Effector memory CD4-positive, alpha-beta T cell (primary cell): ENCODE measurements around the gene PHIP.

Source experiments
- DNase-seq, 3 donors: peaks; one replicate each; pipeline ENCODE4 v3.0.0-alpha.2; 2020
- H3K27ac ChIP-seq: 2 replicates; pipeline ENCODE4 v1.7.0; 2013; ENCODE audit warnings: mild to moderate bottlenecking, low read length, moderate library complexity; ENCODE audit not compliant: insufficient read depth, poor library complexity, severe bottlenecking
- H3K27me3 ChIP-seq: replicated peaks from 2 replicates; pipeline ENCODE4 v1.7.0; 2013; ENCODE audit warnings: mild to moderate bottlenecking, low read length; ENCODE audit not compliant: insufficient read depth, control insufficient read depth, poor library complexity, severe bottlenecking
- H3K36me3 ChIP-seq: 2 replicates; pipeline ENCODE4 v1.7.0; 2013; ENCODE audit warnings: mild to moderate bottlenecking, low read length, moderate library complexity; ENCODE audit not compliant: control insufficient read depth, insufficient read depth
- H3K4me1 ChIP-seq: 2 replicates; pipeline ENCODE4 v1.7.0; 2013; ENCODE audit warnings: low read length, mild to moderate bottlenecking; ENCODE audit not compliant: control insufficient read depth, insufficient read depth, poor library complexity, severe bottlenecking
- H3K4me3 ChIP-seq: 2 replicates; pipeline ENCODE4 v1.7.0; 2013; ENCODE audit warnings: low read length, low read depth, mild to moderate bottlenecking; ENCODE audit not compliant: insufficient read depth, poor library complexity, severe bottlenecking
- H3K9me3 ChIP-seq: 2 replicates; pipeline ENCODE4 v1.7.0; 2013; ENCODE audit warnings: mild to moderate bottlenecking, low read length, moderate library complexity; ENCODE audit not compliant: control insufficient read depth

Gene PHIP

DNA sequence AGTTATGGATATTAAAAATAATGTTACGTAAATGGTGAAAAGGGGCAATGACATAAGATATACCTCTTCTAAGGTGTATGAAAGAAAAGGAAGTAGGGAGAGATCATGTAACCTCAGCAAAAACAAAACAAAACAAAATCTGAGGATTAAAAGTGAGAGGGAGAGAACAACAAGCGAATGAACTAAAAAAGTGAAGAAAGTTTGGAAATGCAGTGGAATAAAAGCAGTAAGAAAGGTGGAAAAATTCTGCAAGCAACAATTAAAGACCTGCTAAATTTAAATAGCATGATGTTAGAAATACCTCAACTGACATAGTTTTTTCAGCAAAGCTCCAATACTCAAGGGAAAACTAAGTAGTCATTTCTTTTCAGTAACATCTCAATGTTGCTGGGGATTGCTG, 48.0 kb downstream of the PHIP start:
- Histone ChIP-seq H3K4me1 (no peaks in the 10 kb centered on the region), H3K4me3 (no peak overlapping the region), H3K9me3 (no peaks in the 10 kb centered on the region), H3K27me3 (no peaks in the 10 kb centered on the region), H3K27ac (no peak overlapping the region), H3K36me3 (no peaks in the 10 kb centered on the region)
- DNase-seq = no peak

DNA sequence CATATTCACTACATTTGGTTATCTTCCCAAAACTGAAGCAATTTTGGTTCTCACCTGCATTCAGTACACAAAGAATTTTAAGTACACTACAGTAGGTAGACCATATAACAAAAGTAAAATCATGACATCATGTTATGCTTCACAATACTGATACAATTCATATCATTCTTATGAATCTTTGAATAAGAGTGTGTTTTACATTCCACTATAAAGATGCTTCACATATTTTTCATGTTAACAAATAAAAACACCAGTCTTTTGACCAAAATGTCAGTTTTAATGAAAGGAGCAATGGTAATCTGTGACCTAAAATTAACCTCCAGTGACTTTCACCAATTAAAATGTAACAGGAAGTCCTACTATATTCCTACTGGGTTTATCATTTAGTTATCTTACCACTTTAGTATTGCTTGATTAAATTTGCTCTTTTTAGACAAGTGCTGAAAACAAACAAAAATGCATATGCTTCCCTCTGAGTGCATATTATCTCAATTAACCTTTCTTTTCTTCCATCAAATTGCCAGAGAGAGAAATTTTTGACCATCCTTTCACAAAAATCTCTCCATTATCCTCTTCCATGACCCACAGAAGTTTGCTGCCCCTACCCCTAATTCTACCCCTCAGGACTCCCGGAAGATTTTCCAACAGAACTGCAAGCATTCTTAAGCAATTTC, 49.3 kb downstream of the PHIP start:
- no peak for DNase-seq

DNA sequence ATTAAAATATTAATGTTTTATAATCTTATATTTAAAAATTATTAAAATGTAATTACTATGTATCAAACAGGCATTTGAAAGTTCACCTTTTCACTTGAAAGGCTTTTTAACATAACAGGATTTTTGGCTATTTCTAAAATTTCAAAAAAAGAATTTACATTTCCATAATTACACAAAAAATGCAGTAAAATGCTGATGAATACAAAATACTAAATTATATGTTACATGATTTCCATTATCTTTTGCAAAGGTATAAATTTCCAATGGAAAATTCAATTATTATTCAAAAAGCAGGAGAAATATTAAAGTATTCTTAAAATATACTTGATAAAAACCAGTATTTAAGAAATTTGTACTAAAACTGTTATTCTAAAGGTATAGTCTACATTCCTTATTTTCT, 66.1 kb downstream of the PHIP start:
- Histone ChIP-seq H3K27me3 (no peaks in the 10 kb centered on the region), H3K27ac (no peak overlapping the region), H3K36me3 (peaks cover 36% of the 10 kb centered on the region), H3K4me3 (no peak overlapping the region), H3K4me1 (no peaks in the 10 kb centered on the region), H3K9me3 (no peaks in the 10 kb centered on the region)
- no peak for DNase-seq

More for the DNA sequence above, 49.3 kb downstream of the PHIP start:
- no peaks in the 10 kb centered on the region for H3K27me3 ChIP-seq
- H3K27ac ChIP-seq = no peak overlapping the region
- H3K4me3 ChIP-seq = no peak overlapping the region
- no peaks in the 10 kb centered on the region for H3K36me3 ChIP-seq
- H3K9me3 ChIP-seq = no peaks in the 10 kb centered on the region
- H3K4me1 ChIP-seq = no peaks in the 10 kb centered on the region

DNA sequence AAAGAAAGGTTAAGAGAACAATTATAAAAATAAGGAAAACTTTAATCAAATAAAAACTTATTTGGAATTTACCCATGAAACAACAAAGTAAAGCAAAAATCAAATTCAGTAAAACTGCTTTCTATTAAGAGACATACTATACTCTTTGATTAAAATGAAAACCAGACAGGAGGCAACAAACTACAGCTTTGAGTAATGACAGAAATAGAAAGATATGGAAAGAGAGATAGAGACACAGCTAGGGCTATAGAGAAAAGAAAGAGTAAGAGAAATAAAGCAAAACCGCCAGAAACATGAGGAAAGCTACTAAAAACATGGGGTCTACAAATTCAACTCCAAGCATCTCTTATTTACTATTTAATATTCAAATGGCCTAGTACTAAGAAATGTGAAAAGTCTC, 67.6 kb downstream of the PHIP start:
- H3K4me3 ChIP-seq = no peak overlapping the region
- no peak for DNase-seq
- no peaks in the 10 kb centered on the region for H3K27me3 ChIP-seq
- H3K27ac ChIP-seq = no peak overlapping the region
- H3K36me3 ChIP-seq = peaks cover 25% of the 10 kb centered on the region
- H3K9me3 ChIP-seq = no peaks in the 10 kb centered on the region
- H3K4me1 ChIP-seq = no peaks in the 10 kb centered on the region

DNA sequence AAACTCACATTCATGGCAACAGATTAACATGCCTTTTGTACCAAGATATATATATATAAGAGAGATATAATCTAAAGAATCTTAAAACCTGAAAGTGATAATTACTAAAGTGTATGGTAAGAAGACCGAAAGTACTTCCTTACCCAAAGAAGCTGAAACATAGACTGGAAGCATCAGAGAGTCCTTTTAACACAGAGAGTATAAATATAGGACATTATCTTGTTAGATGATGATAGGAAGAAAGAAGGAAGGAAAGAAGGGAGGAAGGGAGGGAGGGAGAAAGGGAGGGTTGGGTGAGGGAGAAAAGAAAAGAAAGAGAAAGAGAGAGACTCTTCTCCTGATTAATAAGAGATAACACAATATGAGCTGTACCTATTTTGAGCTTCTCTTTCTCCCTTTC, 68.2 kb downstream of the PHIP start:
- Histone ChIP-seq H3K4me1 (no peaks in the 10 kb centered on the region), H3K27ac (no peak overlapping the region), H3K27me3 (no peaks in the 10 kb centered on the region), H3K4me3 (no peak overlapping the region), H3K9me3 (no peaks in the 10 kb centered on the region), H3K36me3 (peaks cover 19% of the 10 kb centered on the region)
- no peak for DNase-seq

DNA sequence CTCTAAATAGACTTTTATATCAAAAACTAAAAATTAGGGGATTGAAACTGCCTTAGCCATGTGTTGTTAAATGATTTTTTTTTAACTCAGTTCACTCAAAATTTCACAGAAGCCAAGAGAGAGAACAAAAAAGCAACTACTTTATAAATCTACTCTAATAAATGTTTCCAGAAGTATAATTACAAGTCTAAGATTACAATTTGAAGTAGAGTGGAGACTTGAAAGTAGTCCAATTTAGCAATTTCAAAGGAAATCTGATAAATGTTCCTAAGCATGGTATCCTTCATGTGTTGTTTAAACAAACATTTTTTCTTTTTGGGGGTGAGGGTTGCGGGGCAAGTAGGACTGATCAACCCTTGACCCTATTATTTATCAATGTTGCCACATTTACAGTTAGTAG, 72.6 kb downstream of the PHIP start:
- no peak overlapping the region for H3K27ac ChIP-seq
- H3K4me3 ChIP-seq = no peak overlapping the region
- no peaks in the 10 kb centered on the region for H3K9me3 ChIP-seq
- no peaks in the 10 kb centered on the region for H3K27me3 ChIP-seq
- no peaks in the 10 kb centered on the region for H3K4me1 ChIP-seq
- peaks cover 47% of the 10 kb centered on the region for H3K36me3 ChIP-seq
- no peak for DNase-seq

DNA sequence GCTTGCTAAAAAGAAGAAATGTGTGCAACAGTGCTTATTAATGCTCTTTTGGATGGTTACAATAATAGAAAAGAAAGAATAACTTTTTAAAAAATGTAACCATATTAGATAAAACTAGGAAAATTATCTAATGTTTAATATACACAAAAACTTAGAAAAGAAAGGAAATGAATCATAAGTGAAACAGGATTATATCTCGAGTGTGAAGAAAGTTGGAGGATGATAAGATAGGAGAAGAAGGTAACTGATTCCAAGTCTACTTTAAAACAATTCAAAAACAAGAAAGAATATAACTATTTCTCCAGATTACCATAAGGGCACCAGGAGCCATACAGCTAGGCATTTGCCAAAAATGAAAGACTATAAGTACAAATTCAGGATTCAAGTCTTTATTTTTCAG, 73.0 kb downstream of the PHIP start:
- Histone ChIP-seq H3K4me1 (no peaks in the 10 kb centered on the region), H3K27ac (no peak overlapping the region), H3K4me3 (no peak overlapping the region), H3K36me3 (peaks cover 50% of the 10 kb centered on the region), H3K27me3 (no peaks in the 10 kb centered on the region), H3K9me3 (no peaks in the 10 kb centered on the region)
- DNase-seq = no peak

DNA sequence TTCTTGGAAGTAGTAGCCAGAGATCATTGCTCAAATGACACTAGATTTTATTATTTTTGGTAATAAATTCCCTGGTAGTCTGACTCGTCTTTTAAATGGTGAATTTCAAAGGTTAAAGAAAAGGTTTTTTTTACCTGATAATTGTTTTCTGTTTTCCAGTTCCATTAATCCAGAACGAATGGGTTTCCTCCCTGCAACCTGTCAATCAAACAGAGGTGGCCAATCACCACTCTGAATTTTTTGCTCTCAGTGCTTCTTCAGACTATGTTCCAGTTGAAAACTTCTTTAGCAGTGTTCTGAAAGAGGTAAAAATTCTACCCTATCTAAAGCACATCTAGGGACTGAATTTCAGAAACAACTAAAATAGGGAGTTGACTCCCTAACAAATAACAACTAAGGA, 73.8 kb downstream of the PHIP start:
- no peak for DNase-seq
- no peaks in the 10 kb centered on the region for H3K9me3 ChIP-seq
- H3K27ac ChIP-seq = no peak overlapping the region
- H3K27me3 ChIP-seq = no peaks in the 10 kb centered on the region
- no peaks in the 10 kb centered on the region for H3K4me1 ChIP-seq
- no peak overlapping the region for H3K4me3 ChIP-seq
- peaks cover 45% of the 10 kb centered on the region for H3K36me3 ChIP-seq

DNA sequence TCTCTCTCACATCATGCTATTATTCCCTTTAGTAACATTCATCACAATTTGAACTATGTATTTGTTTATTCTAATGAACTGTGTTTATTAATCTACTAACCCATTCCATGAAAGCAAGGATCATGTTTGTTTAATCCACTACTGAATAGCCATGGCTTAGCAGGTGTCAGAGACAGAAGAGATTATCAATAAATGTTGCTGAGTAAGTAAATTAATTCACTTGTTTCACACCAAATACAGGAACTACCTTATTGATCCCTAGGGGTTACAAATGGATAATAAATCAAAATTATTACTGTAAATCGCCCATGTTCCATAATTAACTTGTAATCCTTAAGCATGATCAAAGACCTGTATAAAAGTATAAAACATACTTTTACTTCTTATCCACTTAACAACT, 76.6 kb downstream of the PHIP start:
- no peak overlapping the region for H3K4me3 ChIP-seq
- no peaks in the 10 kb centered on the region for H3K27me3 ChIP-seq
- H3K4me1 ChIP-seq = no peaks in the 10 kb centered on the region
- no peak for DNase-seq
- peaks cover 61% of the 10 kb centered on the region for H3K36me3 ChIP-seq
- no peaks in the 10 kb centered on the region for H3K9me3 ChIP-seq
- H3K27ac ChIP-seq = no peak overlapping the region

DNA sequence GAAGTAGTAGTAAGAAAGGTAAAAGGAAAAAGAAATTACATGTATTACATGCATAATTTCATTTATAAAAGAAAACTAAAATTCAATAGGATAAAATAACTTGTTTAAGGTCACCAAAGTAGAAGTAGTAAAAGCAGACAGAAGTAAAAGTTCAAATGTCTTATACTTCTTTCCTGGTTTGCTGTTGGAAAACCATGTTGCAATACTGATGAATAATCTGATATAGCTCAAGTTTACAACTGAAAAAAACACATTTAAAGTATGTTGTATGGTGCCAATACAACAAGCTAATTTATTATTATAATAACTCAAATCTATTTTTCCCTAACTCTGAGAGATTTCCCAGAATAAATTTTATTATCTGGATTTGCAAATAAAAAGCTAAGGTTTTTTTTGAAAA, 78.3 kb downstream of the PHIP start:
- Histone ChIP-seq H3K4me1 (no peaks in the 10 kb centered on the region), H3K27ac (no peak overlapping the region), H3K27me3 (no peaks in the 10 kb centered on the region), H3K4me3 (no peak overlapping the region), H3K9me3 (no peaks in the 10 kb centered on the region), H3K36me3 (peaks cover 74% of the 10 kb centered on the region)
- no peak for DNase-seq
